ENCODE data around the gene SCTR.

- TF ChIP-seq CTCF (IDR thresholded peaks at IDR 0.05) = no peak
- no peak for TF ChIP-seq EZH2 (IDR thresholded peaks at IDR 0.05)
Measured at GRCh38 chr2:119488245-119489214, 35.8 kb downstream of the SCTR start.
